Fibroblast of pulmonary artery (primary cell): Measurements from ENCODE around the gene LUZP1.

ENCODE experiments used
- DNase-seq: peaks from one replicate; pipeline ENCODE4 v3.0.0-alpha.2; 2010; ENCODE audit warnings: low read depth
- H3K4me3 ChIP-seq: replicated peaks from 2 replicates; pipeline ENCODE4 v1.5.1; 2011; ENCODE audit warnings: low read depth, mild to moderate bottlenecking, control low read depth, low read length, moderate library complexity
- CTCF ChIP-seq: IDR thresholded peaks from 2 replicates; pipeline ENCODE4 v1.5.1; 2011; ENCODE audit warnings: mild to moderate bottlenecking, control low read depth, low read length, inconsistent platforms; ENCODE audit errors: missing control alignments

The LUZP1 gene

GRCh38 chr1:23177438-23178380 is 9.1 kb upstream of the LUZP1 start:
- H3K4me3 ChIP-seq = peak overlapping the region; percentile 55

GRCh38 chr1:23177031-23177430 is 8.4 kb upstream of the LUZP1 start:
- no peak for TF ChIP-seq CTCF
- DNase-seq = no peak
- H3K4me3 ChIP-seq = peak overlapping the region; percentile 55

More at GRCh38 chr1:23177438-23178380, 9.1 kb upstream of the LUZP1 start:
- no peak for TF ChIP-seq CTCF
- peak; percentile 92 for DNase-seq

GRCh38 chr1:23174426-23175110 is 5.9 kb upstream of the LUZP1 start:
- no peak for TF ChIP-seq CTCF
- DNase-seq = no peak
- H3K4me3 ChIP-seq = no peak overlapping the region

GRCh38 chr1:23171181-23171755 is 2.6 kb upstream of the LUZP1 start:
- no peak for TF ChIP-seq CTCF
- DNase-seq = no peak
- no peak overlapping the region for H3K4me3 ChIP-seq

GRCh38 chr1:23169727-23170335 is 1.2 kb upstream of the LUZP1 start:
- H3K4me3 ChIP-seq = peak overlapping the region; percentile 78
- DNase-seq = peak; percentile 95
- TF ChIP-seq CTCF = no peak

- DNase-seq = no peak
- no peak for TF ChIP-seq CTCF
- peak overlapping the region; percentile 78 for H3K4me3 ChIP-seq
Observed at GRCh38 chr1:23169195-23169575, 529 bp upstream of the LUZP1 start.
